GM12873 (cell line): Measurements from ENCODE around the gene STXBP1.

Experiments used
- CTCF ChIP-seq: IDR thresholded peaks from 2 replicates; pipeline ENCODE4 v1.5.1; 2012; ENCODE audit warnings: low read depth, mild to moderate bottlenecking, moderate library complexity, low read length, control low read depth; ENCODE audit not compliant: insufficient read depth; ENCODE audit errors: missing control alignments

The STXBP1 gene

GRCh38 chr9:127574072-127574993, 37.7 kb upstream of the STXBP1 start:
- no peak for TF ChIP-seq CTCF

GRCh38 chr9:127575875-127576778, 36.0 kb upstream of the STXBP1 start:
- no peak for TF ChIP-seq CTCF

DNA sequence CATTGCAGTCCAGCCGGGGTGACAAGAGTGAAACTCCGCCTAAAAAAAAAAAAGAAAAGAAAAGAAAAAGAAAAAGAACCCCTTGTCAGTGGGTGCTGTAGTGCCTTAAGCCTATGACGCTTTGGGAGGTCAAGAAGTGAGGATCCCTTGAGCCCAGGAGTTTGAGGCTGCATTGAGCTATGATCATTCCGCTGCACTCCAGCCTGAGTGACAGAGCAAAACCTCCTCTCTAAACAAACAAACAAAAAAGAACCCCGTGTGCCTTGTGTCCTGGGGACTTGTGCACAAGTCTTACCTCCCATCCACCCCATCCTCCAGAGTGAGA, 33.5 kb upstream of the STXBP1 start:
- TF ChIP-seq CTCF: no peak

DNA sequence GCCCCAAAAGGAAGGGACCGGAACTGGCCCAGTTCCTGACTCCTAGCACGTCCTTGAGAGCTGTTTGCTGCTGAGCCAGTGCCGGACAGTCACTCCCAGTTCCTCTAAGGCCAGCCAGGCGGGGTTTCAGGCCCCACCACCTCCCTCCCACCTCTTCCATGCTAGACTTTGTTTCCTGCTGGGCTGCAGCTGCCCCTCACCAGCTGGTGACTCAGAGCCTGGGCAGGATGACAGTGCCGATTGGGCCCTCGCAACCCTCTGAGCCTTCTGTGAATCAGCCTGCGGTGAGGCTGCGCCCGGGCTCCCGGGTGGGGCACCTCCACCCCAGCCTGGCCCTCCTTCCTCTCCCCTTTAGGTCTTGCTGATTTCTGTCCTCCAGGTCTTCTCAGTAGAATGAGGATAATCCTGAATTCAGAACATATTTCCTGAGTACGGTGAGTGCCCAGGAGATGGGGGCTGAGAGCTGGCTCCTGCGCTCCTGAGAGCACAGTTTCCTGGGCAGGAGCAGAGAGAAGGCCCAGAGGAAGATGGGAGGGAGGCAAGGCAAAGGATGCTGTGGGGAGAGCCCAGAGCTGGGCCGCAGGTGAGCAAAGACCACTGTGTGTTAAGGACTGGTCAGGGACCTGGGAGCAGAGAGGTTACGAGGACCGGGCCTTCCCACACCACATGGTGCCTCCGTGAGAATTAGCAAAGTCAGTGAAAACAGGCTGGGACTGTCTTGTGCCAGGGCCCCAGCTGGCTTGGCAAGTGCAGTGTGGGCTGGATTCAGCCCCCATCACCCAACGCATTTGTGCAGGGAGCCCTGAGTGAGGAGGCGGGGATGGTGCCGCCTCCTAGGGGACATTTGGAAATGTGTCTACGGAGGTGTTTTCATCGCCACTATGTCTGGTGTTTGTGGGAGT, 32.9 kb upstream of the STXBP1 start:
- TF ChIP-seq CTCF: no peak

DNA sequence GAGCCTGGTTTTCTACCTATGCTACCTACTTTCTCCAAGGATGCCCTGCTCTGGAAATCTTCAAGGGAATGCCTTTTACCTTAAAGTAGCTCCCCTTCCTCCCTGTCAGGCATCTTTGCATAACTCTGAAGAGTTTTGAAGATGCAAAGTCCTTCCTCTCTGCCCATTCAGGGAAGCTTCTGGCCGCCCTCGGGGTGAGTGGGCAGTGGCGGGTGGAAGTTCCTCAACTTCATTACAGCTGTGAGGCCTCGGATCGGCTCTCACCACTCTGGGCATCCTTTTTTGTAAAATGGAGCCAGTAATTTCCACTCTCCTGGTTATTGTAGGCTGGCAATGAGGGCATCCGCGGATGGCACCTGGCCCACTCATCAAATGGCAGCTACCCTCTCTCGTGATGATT, 31.7 kb upstream of the STXBP1 start:
- no peak for TF ChIP-seq CTCF

GRCh38 chr9:127580879-127581475, 31.1 kb upstream of the STXBP1 start:
- no peak for TF ChIP-seq CTCF
